T-helper 22 cell (primary cell): Measurements from ENCODE around the gene NDUFA6.
A peak's percentile ranks its signal among the peaks of the same experiment; 100 is the strongest.
"Not testable (repeated sequence)": the region's sequence is repeated elsewhere in the genome, so short reads cannot be mapped to it uniquely, and the experiment has no call there.

ENCODE experiments used
- DNase-seq: peaks from one replicate; pipeline ENCODE4 v3.0.0-alpha.2; 2020; ENCODE audit warnings: low read depth

The NDUFA6 gene

GRCh38 chr22:42090596-42091454 lies at the start of gene NDUFA6:
Gene NDUFA6, minus strand, starts transcription at chr22:42090772. Its CDS starts 28 bp downstream, at chr22:42090744.
- DNase-seq, result peak; percentile 98

GRCh38 chr22:42140153-42140552 lies 49.6 kb upstream of the NDUFA6 start:
- not testable (repeated sequence) for DNase-seq

GRCh38 chr22:42139508-42139907 lies 48.9 kb upstream of the NDUFA6 start:
- DNase-seq, result not testable (repeated sequence)

- no peak for DNase-seq
Observed at GRCh38 chr22:42138972-42139371, 48.4 kb upstream of the NDUFA6 start.

GRCh38 chr22:42138122-42138770 lies 47.7 kb upstream of the NDUFA6 start:
- DNase-seq, result no peak

GRCh38 chr22:42135688-42136087 lies 45.1 kb upstream of the NDUFA6 start:
- DNase-seq, result not testable (repeated sequence)

GRCh38 chr22:42134100-42135020 lies 43.8 kb upstream of the NDUFA6 start:
- no peak for DNase-seq

- no peak for DNase-seq
Observed at GRCh38 chr22:42132457-42132856, 41.9 kb upstream of the NDUFA6 start.

- DNase-seq, result no peak
Observed at GRCh38 chr22:42131562-42131961, 41.0 kb upstream of the NDUFA6 start.

- not testable (repeated sequence) for DNase-seq
Observed at GRCh38 chr22:42130639-42131431, 40.3 kb upstream of the NDUFA6 start, which contains the start of gene CYP2D6. Gene CYP2D6, minus strand, starts transcription at chr22:42130810. Its CDS starts 19 bp downstream, at chr22:42130791.

- DNase-seq, result not testable (repeated sequence)
Observed at GRCh38 chr22:42130182-42130581, 39.6 kb upstream of the NDUFA6 start.

- not testable (repeated sequence) for DNase-seq
Observed at GRCh38 chr22:42128776-42129694, 38.5 kb upstream of the NDUFA6 start.

GRCh38 chr22:42128007-42128406 lies 37.4 kb upstream of the NDUFA6 start:
- DNase-seq, result not testable (repeated sequence)

GRCh38 chr22:42127606-42128005 lies 37.0 kb upstream of the NDUFA6 start:
- no peak for DNase-seq

- DNase-seq, result not testable (repeated sequence)
Observed at GRCh38 chr22:42123529-42123928, 33.0 kb upstream of the NDUFA6 start.

- not testable (repeated sequence) for DNase-seq
Observed at GRCh38 chr22:42120231-42121021, 29.9 kb upstream of the NDUFA6 start.

- DNase-seq, result no peak
Observed at GRCh38 chr22:42116848-42117424, 26.4 kb upstream of the NDUFA6 start.

- DNase-seq, result not testable (repeated sequence)
Observed at GRCh38 chr22:42115420-42115830, 24.9 kb upstream of the NDUFA6 start.

- DNase-seq, result no peak
Observed at GRCh38 chr22:42114721-42115120, 24.1 kb upstream of the NDUFA6 start.
